Brain microvascular endothelial cell (primary cell): Measurements from ENCODE around the gene PNRC2.

ENCODE experiments used
- DNase-seq: peaks from one replicate; pipeline ENCODE4 v3.0.0-alpha.2; 2020
- H3K27ac ChIP-seq: fragments of 250-450 bp; sonication (Bioruptor Pico); 2 replicates; pipeline ENCODE4 v1.5.1; 2020; ENCODE audit warnings: mild to moderate bottlenecking, moderate library complexity
- H3K27me3 ChIP-seq: fragments of 250-450 bp; sonication (Bioruptor Pico); replicated peaks from 2 replicates; pipeline ENCODE4 v1.5.1; 2020; ENCODE audit warnings: mild to moderate bottlenecking
- H3K36me3 ChIP-seq: fragments of 250-450 bp; sonication (Bioruptor Pico); replicated peaks from 2 replicates; pipeline ENCODE4 v1.5.1; 2020; ENCODE audit warnings: mild to moderate bottlenecking
- H3K4me3 ChIP-seq: 2 replicates; pipeline ENCODE4 v1.5.1; 2011; ENCODE audit warnings: low read depth, mild to moderate bottlenecking, control low read depth, low read length, moderate library complexity
- CTCF ChIP-seq: IDR thresholded peaks from 2 replicates; pipeline ENCODE4 v1.5.1; 2011; ENCODE audit warnings: low read depth, mild to moderate bottlenecking, moderate library complexity, low read length, control low read depth, inconsistent platforms; ENCODE audit errors: missing control alignments
- in situ Hi-C: cut with HindIII; loops from 2 replicates; pipeline ENCODE4 v1.10.0; 2017; ENCODE audit warnings: low sequenced_read_pairs, low pct_ligation_motif_present

Gene PNRC2

DNA sequence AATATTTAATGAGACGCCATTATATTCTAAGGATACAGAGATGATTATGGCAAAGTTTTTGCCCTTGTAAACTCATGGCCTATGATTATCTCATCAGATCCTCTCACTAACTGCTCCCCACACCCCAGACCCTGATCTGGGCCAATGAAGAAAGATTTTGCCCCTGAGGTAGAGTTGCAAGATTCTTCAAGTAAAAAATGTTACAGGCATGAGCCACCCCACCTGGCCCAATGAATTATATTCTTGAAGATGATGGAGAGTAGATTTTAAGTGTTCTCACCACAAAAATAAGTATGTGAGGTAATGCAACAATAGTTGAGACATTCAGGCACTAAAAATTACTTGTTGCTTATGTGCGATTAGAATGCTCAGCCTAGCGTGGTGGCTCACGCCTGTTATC is 44.7 kb upstream of the PNRC2 start:
- Histone ChIP-seq H3K4me3 (no peak overlapping the region), H3K36me3 (no peaks in the 10 kb centered on the region), H3K27ac (no peak overlapping the region), H3K27me3 (no peaks in the 10 kb centered on the region)
- in situ Hi-C loops, result no loop called here
- DNase-seq, result no peak
- TF ChIP-seq CTCF, result no peak

DNA sequence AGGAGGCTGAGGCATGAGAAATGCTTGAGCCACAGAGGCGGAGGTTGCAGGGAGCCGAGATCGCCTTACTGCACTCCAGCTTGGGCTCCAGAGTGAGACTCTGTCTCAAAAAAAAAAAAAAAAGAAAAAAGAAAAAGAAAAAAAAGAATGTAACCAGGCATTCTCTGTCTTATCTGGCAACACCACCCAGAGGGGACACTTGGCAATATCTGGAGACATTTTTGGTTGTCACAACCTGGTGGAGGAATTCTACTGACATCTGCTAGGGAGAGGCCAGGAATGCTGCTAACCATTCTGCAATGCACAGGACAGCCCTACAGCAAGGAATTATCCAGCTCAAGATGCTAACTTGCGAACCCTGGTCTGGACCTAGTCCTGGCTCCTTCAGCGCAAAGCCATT is 44.2 kb upstream of the PNRC2 start:
- in situ Hi-C loops, result no loop called here
- no peak for TF ChIP-seq CTCF

GRCh38 chr1:23916209-23917131 is 43.2 kb upstream of the PNRC2 start:
- no peaks in the 10 kb centered on the region for H3K27me3 ChIP-seq
- H3K27ac ChIP-seq, result no peak overlapping the region
- DNase-seq, result peak; percentile 52
- H3K4me3 ChIP-seq, result no peak overlapping the region
- peak; percentile 90 for TF ChIP-seq CTCF
- no peaks in the 10 kb centered on the region for H3K36me3 ChIP-seq
- in situ Hi-C loops, result no loop called here

More for the DNA sequence above, 44.2 kb upstream of the PNRC2 start:
- H3K27me3 ChIP-seq, result no peaks in the 10 kb centered on the region
- H3K36me3 ChIP-seq, result no peaks in the 10 kb centered on the region
- no peak overlapping the region for H3K4me3 ChIP-seq
- no peak overlapping the region for H3K27ac ChIP-seq
- no peak for DNase-seq

DNA sequence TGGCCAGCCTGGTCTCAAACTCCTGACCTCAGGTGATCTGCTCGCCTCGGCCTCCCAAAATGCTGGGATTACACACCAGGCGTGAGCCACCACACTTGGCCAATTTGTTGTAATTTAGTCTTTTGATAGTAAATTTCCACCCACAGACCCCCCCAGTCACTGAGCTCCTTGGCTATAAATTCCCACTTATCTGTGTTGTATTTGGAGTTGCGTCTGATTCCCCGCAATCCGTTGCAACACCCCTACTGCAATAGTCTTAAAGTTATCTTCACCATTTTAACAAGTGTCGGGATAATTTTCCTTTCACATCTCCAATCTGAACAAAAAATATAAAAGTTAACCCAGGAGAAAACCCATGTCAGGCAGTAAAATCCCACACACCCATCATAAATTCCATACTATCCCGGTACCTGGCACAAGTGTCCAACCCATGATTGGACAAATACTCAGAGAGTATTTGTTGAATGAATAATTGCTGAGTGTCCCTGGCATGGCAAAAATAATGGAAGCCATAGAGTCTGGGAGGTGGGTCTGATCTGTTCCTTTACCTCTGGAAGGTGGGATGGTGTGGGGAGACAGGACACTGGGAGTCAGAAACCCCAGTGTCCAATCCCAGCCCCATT is 37.2 kb upstream of the PNRC2 start:
- Histone ChIP-seq H3K27ac (no peak overlapping the region), H3K36me3 (no peaks in the 10 kb centered on the region), H3K27me3 (no peaks in the 10 kb centered on the region), H3K4me3 (no peak overlapping the region)
- DNase-seq, result no peak
- no peak for TF ChIP-seq CTCF
- in situ Hi-C loops, result no loop called here

GRCh38 chr1:23923592-23924499 is 35.8 kb upstream of the PNRC2 start:
- Histone ChIP-seq H3K27ac (no peak overlapping the region), H3K27me3 (no peaks in the 10 kb centered on the region), H3K4me3 (no peak overlapping the region), H3K36me3 (no peaks in the 10 kb centered on the region)
- in situ Hi-C loops, result no loop called here
- no peak for DNase-seq
- TF ChIP-seq CTCF, result no peak
